Spleen (tissue), 7 donors: ENCODE data around the gene UBN1.

Experiments used
- POLR2A ChIP-seq, 3 donors: fragments of 450-650 bp; IDR thresholded peaks; one replicate each; pipeline ENCODE4 v1.5.1; 2017; ENCODE audit warnings: antibody characterized with exemption in 3 of 3, mild to moderate bottlenecking in 1 of 3
- POLR2AphosphoS5 ChIP-seq, 3 donors: sonication (generic); formaldehyde crosslinking; IDR thresholded peaks; one replicate each; pipeline ENCODE4 v1.5.1; 2017; ENCODE audit warnings: antibody characterized with exemption in 3 of 3
- TF ChIP-seq, protein P1 (sequence below), 11 experiments: fragments of 200-600 bp in 7 of 11; fragments of 450-650 bp in 4 of 11; sonication (generic) in 4 of 11; IDR thresholded peaks in 8 of 11; conservative IDR thresholded peaks in 3 of 11; 1 replicate in 7 of 11; 2 replicates in 4 of 11; pipeline versions ENCODE4 v1.4.0 to v1.8.0; 2016 to 2021; ENCODE audit warnings: antibody characterized with exemption in 11 of 11, inconsistent platforms in 4 of 11, mild to moderate bottlenecking in 1 of 11
- donor health status: DM: no; HTN: no; CAD: no; lungs with moderate emphysema.
- donor health status: DM: no; HTN: no; CAD: no.
- donor health status: DM: no; HTN: no; CAD: no.

- TF ChIP-seq, protein P1, sequence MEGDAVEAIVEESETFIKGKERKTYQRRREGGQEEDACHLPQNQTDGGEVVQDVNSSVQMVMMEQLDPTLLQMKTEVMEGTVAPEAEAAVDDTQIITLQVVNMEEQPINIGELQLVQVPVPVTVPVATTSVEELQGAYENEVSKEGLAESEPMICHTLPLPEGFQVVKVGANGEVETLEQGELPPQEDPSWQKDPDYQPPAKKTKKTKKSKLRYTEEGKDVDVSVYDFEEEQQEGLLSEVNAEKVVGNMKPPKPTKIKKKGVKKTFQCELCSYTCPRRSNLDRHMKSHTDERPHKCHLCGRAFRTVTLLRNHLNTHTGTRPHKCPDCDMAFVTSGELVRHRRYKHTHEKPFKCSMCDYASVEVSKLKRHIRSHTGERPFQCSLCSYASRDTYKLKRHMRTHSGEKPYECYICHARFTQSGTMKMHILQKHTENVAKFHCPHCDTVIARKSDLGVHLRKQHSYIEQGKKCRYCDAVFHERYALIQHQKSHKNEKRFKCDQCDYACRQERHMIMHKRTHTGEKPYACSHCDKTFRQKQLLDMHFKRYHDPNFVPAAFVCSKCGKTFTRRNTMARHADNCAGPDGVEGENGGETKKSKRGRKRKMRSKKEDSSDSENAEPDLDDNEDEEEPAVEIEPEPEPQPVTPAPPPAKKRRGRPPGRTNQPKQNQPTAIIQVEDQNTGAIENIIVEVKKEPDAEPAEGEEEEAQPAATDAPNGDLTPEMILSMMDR (IDR thresholded peaks at IDR 0.05 in 8 of 11, conservative IDR thresholded peaks at IDR 0.05 in 3 of 11): no peak
- no peak for TF ChIP-seq POLR2A (IDR thresholded peaks at IDR 0.05)
- peak; percentile 47 to 74 (median 57) for TF ChIP-seq POLR2AphosphoS5 (IDR thresholded peaks at IDR 0.05)
These were observed 12.6 kb downstream of the UBN1 start for GRCh38 chr16:4859900-4860255.
